Lung (tissue), 12 donors: ENCODE results near the gene FRMD4A. TPM values are rescaled to one million over a fixed set of nuclear protein-coding genes. Genes with fewer than 3 reads are reported as not detected.
"Not testable (repeated sequence)": the region's sequence is repeated elsewhere in the genome, so short reads cannot be mapped to it uniquely, and the experiment has no call there.

Experiments
- ATAC-seq: fragments of 200-7000 bp; cut with Tn5 transposase; one replicate; pipeline ENCODE4 v1.9.1; 2020; ENCODE audit warnings: moderate number of reproducible peaks; ENCODE audit not compliant: insufficient read depth, low FRiP score
- DNase-seq, 3 donors: peaks; one replicate each; pipeline ENCODE4 v3.0.0-alpha.2; 2013 to 2017
- H3K27ac ChIP-seq, 2 donors: one replicate each; pipeline ENCODE4 v1.5.1; 2013; ENCODE audit warnings: mild to moderate bottlenecking in 2 of 2, moderate library complexity in 2 of 2, control low read depth in 1 of 2, inconsistent platforms in 1 of 2, low read depth in 1 of 2, low read length in 1 of 2
- H3K27me3 ChIP-seq, 3 donors: one replicate each; pipeline ENCODE4 v1.5.1; 2013; ENCODE audit warnings: low read length in 2 of 3; ENCODE audit not compliant: control insufficient read depth in 3 of 3, insufficient read depth in 3 of 3
- H3K36me3 ChIP-seq, 4 donors: one replicate each; pipeline ENCODE4 v1.5.1; 2013; ENCODE audit warnings: low read length in 4 of 4, mild to moderate bottlenecking in 1 of 4, moderate library complexity in 1 of 4; ENCODE audit not compliant: control insufficient read depth in 4 of 4, insufficient read depth in 4 of 4
- H3K4me1 ChIP-seq, 5 donors: one replicate each; pipeline ENCODE4 v1.5.1; 2013; ENCODE audit warnings: low read length in 5 of 5, mild to moderate bottlenecking in 2 of 5, moderate library complexity in 1 of 5; ENCODE audit not compliant: control insufficient read depth in 5 of 5, insufficient read depth in 5 of 5
- H3K4me3 ChIP-seq: one replicate; pipeline ENCODE4 v1.5.1; 2013; ENCODE audit warnings: mild to moderate bottlenecking, control low read depth, moderate library complexity
- H3K9ac ChIP-seq, 2 donors: one replicate each; pipeline ENCODE4 v1.5.1; 2013; ENCODE audit warnings: low read length in 2 of 2, control low read depth in 1 of 2; ENCODE audit not compliant: insufficient read depth in 1 of 2
- H3K9me3 ChIP-seq, 4 donors: one replicate each; pipeline ENCODE4 v1.5.1; 2013; ENCODE audit warnings: low read length in 3 of 4, mild to moderate bottlenecking in 1 of 4, moderate library complexity in 1 of 4; ENCODE audit not compliant: control insufficient read depth in 4 of 4, insufficient read depth in 3 of 4
- CTCF ChIP-seq: IDR thresholded peaks from 2 replicates; pipeline ENCODE4 v1.5.1; 2012; ENCODE audit warnings: mild to moderate bottlenecking; ENCODE audit errors: control extremely low read depth, extremely low read depth
- WGBS, 2 donors: extraction: QIAGEN DNeasy Blood & Tissue Kit; methylation state at CpG; one replicate each; pipeline ENCODE4 v1.1.7; 2013; 5-methylcytosine and 5-hydroxymethylcytosine counted together
- polyA plus RNA-seq, 2 donors: library from polyadenylated mRNA; stranded (reverse); fragments of 200-250 nt; gene quantifications; one replicate each; pipeline ENCODE4 v1.2.1, GENCODE V29; 2013
- total RNA-seq, 2 donors: library from RNA; depleted of rRNA in 1 of 2; stranded (reverse); fragments of >200 nt in 1 of 2; gene quantifications; one replicate each; pipeline ENCODE4 v1.2.1, GENCODE V29; 2014 to 2021
- donor health status: control.
- donor health status: control.
- donor health status: Bipolar disorder and iron deficiency.
- donor health status: healthy.
- donor health status: DM: yes; HTN: yes; CAD: no.

The FRMD4A gene
- total and polyA plus RNA-seq, 4 donors: 12.0 to 64.5 (median 29.3) TPM

- H3K4me1 ChIP-seq: peaks cover 0 to 17% (median 2%) of the 10 kb centered on the region in 5 donors
- H3K27ac ChIP-seq: no peak overlapping the region
- DNase-seq: no peak
- no peaks in the 10 kb centered on the region for H3K9me3 ChIP-seq
- ATAC-seq: no peak
- H3K27me3 ChIP-seq: no peaks in the 10 kb centered on the region
- no peaks in the 10 kb centered on the region for H3K36me3 ChIP-seq
- TF ChIP-seq CTCF: no peak
- 82 to 93% methylated on average over 7 of the region's 7 CpGs for WGBS, 2 donors
- H3K4me3 ChIP-seq: no peak overlapping the region
- no peak overlapping the region for H3K9ac ChIP-seq
Measured at GRCh38 chr10:13955409-13956068, 375.2 kb downstream of the FRMD4A start.

GRCh38 chr10:13954195-13954594 lies 376.5 kb downstream of the FRMD4A start:
- not testable (repeated sequence) for H3K27me3 ChIP-seq, H3K9ac ChIP-seq, H3K9me3 ChIP-seq, H3K27ac ChIP-seq, H3K36me3 ChIP-seq, H3K4me1 ChIP-seq, H3K4me3 ChIP-seq, ATAC-seq, DNase-seq
- 82 to 94% methylated on average over 8 of the region's 8 CpGs for WGBS, 2 donors

- 94% methylated on average over 4 of the region's 4 CpGs for WGBS, 2 donors
- Histone ChIP-seq H3K4me3 (no peak overlapping the region), H3K9me3 (no peaks in the 10 kb centered on the region), H3K27ac (no peak overlapping the region), H3K27me3 (no peaks in the 10 kb centered on the region), H3K4me1 (peaks cover 0 to 8% (median 0%) of the 10 kb centered on the region in 5 donors), H3K9ac (no peak overlapping the region), H3K36me3 (no peaks in the 10 kb centered on the region)
- TF ChIP-seq CTCF: no peak
- DNase-seq (no peak), ATAC-seq (no peak)
Measured at GRCh38 chr10:13953371-13953770, 377.4 kb downstream of the FRMD4A start.

GRCh38 chr10:13950543-13950939 lies 380.2 kb downstream of the FRMD4A start:
- H3K27ac ChIP-seq: peak overlapping the region in 1 of 2 donors; percentile 41
- no peak overlapping the region for H3K4me3 ChIP-seq
- no peak for ATAC-seq
- no peaks in the 10 kb centered on the region for H3K27me3 ChIP-seq
- no peaks in the 10 kb centered on the region for H3K36me3 ChIP-seq
- H3K9ac ChIP-seq: no peak overlapping the region
- peaks cover 0 to 3% (median 0%) of the 10 kb centered on the region in 4 donors for H3K9me3 ChIP-seq
- 67 to 74% methylated on average over 4 of the region's 4 CpGs for WGBS, 2 donors
- DNase-seq: no peak
- TF ChIP-seq CTCF: no peak
- H3K4me1 ChIP-seq: peaks cover 0 to 15% (median 1%) of the 10 kb centered on the region in 5 donors
